GM23338 (cell line): ENCODE measurements around the gene RRAS2. TPM values are rescaled to one million over a fixed set of nuclear protein-coding genes. Genes with fewer than 3 reads are reported as not detected.

Experiments used
- ATAC-seq: fragments of 200-7000 bp; cut with Tn5 transposase; 3 replicates; pipeline ENCODE4 v1.9.1; 2020
- DNase-seq: peaks from one replicate; pipeline ENCODE4 v3.0.0-alpha.2; 2015; ENCODE audit warnings: low spot score
- H2AFZ ChIP-seq: fragments of 200-600 bp; sonication (generic); 2 replicates; pipeline ENCODE4 v1.8.0; 2016; ENCODE audit warnings: antibody characterized with exemption, mild to moderate bottlenecking, moderate library complexity
- H3F3A ChIP-seq: fragments of 200-600 bp; sonication (generic); replicated peaks from 2 replicates; pipeline ENCODE4 v1.8.0; 2017; ENCODE audit warnings: antibody characterized with exemption, mixed run types, low read depth
- H3K27ac ChIP-seq: fragments of 200-600 bp; sonication (generic); 2 replicates; pipeline ENCODE4 v1.6.1; 2016; ENCODE audit warnings: low read depth
- H3K27me3 ChIP-seq: fragments of 200-600 bp; sonication (generic); 2 replicates; pipeline ENCODE4 v1.8.0; 2016; ENCODE audit warnings: mild to moderate bottlenecking, mixed run types, moderate library complexity; ENCODE audit not compliant: insufficient read depth
- H3K36me3 ChIP-seq: fragments of 200-600 bp; sonication (generic); 2 replicates; pipeline ENCODE4 v1.8.0; 2016; ENCODE audit warnings: mild to moderate bottlenecking; ENCODE audit not compliant: insufficient read depth
- H3K4me1 ChIP-seq: fragments of 200-600 bp; sonication (generic); 2 replicates; pipeline ENCODE4 v1.8.0; 2016; ENCODE audit warnings: mild to moderate bottlenecking, moderate library complexity; ENCODE audit not compliant: insufficient read depth
- H3K4me2 ChIP-seq: fragments of 200-600 bp; sonication (generic); 2 replicates; pipeline ENCODE4 v1.7.1; 2017; ENCODE audit warnings: mixed run types
- H3K4me3 ChIP-seq: fragments of 200-600 bp; sonication (generic); 2 replicates; pipeline ENCODE4 v1.6.1; 2016; ENCODE audit warnings: mixed run types
- H3K79me2 ChIP-seq: fragments of 200-600 bp; sonication (generic); replicated peaks from 2 replicates; pipeline ENCODE4 v1.8.0; 2017; ENCODE audit warnings: mild to moderate bottlenecking; ENCODE audit not compliant: insufficient read depth
- H3K9me2 ChIP-seq: fragments of 200-600 bp; sonication (generic); 2 replicates; pipeline ENCODE4 v1.8.0; 2017; ENCODE audit not compliant: insufficient read depth
- H4K20me1 ChIP-seq: fragments of 200-600 bp; sonication (generic); replicated peaks from 2 replicates; pipeline ENCODE4 v1.8.0; 2017; ENCODE audit warnings: mild to moderate bottlenecking; ENCODE audit not compliant: insufficient read depth
- H3K27ac Mint-ChIP-seq: 2 replicates; pipeline ENCODE4 v1.8.0; 2020; ENCODE audit warnings: inconsistent platforms, mild to moderate bottlenecking, moderate library complexity, mixed read lengths
- H3K27me3 Mint-ChIP-seq: 3 replicates; pipeline ENCODE4 v1.8.0; 2022; ENCODE audit warnings: low read depth, mild to moderate bottlenecking, moderate library complexity, mixed read lengths, inconsistent platforms; ENCODE audit not compliant: insufficient read depth, poor library complexity
- H3K36me3 Mint-ChIP-seq: 3 replicates; pipeline ENCODE4 v1.8.0; 2021; ENCODE audit warnings: low read depth, mild to moderate bottlenecking, inconsistent platforms, moderate library complexity, mixed read lengths
- H3K4me1 Mint-ChIP-seq: 3 replicates; pipeline ENCODE4 v1.8.0; 2020; ENCODE audit warnings: mild to moderate bottlenecking, inconsistent platforms, mixed read lengths
- H3K4me3 Mint-ChIP-seq: 3 replicates; pipeline ENCODE4 v1.8.0; 2021; ENCODE audit warnings: moderate library complexity, mild to moderate bottlenecking, inconsistent platforms, mixed read lengths
- H3K9me3 Mint-ChIP-seq: 3 replicates; pipeline ENCODE4 v1.8.0; 2020; ENCODE audit warnings: moderate library complexity, mild to moderate bottlenecking, inconsistent platforms, mixed read lengths
- CTCF ChIP-seq, 2 experiments: fragments of 200-600 bp in 1 of 2; sonication (generic) in 1 of 2; conservative IDR thresholded peaks; 2 replicates each; pipeline versions ENCODE4 v1.5.1 to v1.6.1; 2016 to 2017; ENCODE audit warnings: antibody characterized with exemption in 2 of 2, low read depth in 2 of 2, mild to moderate bottlenecking in 2 of 2, moderate library complexity in 1 of 2
- ETS1 ChIP-seq: IDR thresholded peaks from 2 replicates; pipeline ENCODE4 v1.6.1; 2016; ENCODE audit warnings: antibody characterized with exemption
- EZH2phosphoT487 ChIP-seq: fragments of 200-600 bp; sonication (generic); IDR thresholded peaks from one replicate; pipeline ENCODE4 v1.8.1; 2018; ENCODE audit warnings: antibody characterized with exemption; ENCODE audit not compliant: unreplicated experiment
- JUNB ChIP-seq: IDR thresholded peaks from one replicate; pipeline ENCODE4 v1.6.1; 2016; ENCODE audit warnings: antibody characterized with exemption; ENCODE audit not compliant: unreplicated experiment
- POLR2AphosphoS5 ChIP-seq: IDR thresholded peaks from 2 replicates; pipeline ENCODE4 v1.6.1; 2016; ENCODE audit warnings: antibody characterized with exemption, low read depth
- STAT1 ChIP-seq: IDR thresholded peaks from one replicate; pipeline ENCODE4 v1.6.1; 2016; ENCODE audit warnings: antibody characterized with exemption; ENCODE audit not compliant: unreplicated experiment
- ZNF331 ChIP-seq: fragments of 250-450 bp; sonication (Bioruptor Pico); IDR thresholded peaks from 2 replicates; pipeline ENCODE4 v1.5.0; 2020; ENCODE audit warnings: low read depth, mild to moderate bottlenecking, moderate library complexity
- polyA plus RNA-seq: library from polyadenylated mRNA; unstranded; fragments of >200 nt; fragmentation: Nextera tagmentation; extraction: Ambion mirVana; gene quantifications from 2 replicates; pipeline ENCODE4 v1.2.1, GENCODE V29; 2016
- total RNA-seq: library from RNA; depleted of rRNA; stranded (reverse); fragments of >200 nt; shearing (Covaris generic); gene quantifications from 2 replicates; pipeline ENCODE4 v1.2.3, GENCODE V29; 2014

RRAS2 gene
- total and polyA plus RNA-seq, 2 experiments from 2014 or later, result 196 to 293 TPM

DNA sequence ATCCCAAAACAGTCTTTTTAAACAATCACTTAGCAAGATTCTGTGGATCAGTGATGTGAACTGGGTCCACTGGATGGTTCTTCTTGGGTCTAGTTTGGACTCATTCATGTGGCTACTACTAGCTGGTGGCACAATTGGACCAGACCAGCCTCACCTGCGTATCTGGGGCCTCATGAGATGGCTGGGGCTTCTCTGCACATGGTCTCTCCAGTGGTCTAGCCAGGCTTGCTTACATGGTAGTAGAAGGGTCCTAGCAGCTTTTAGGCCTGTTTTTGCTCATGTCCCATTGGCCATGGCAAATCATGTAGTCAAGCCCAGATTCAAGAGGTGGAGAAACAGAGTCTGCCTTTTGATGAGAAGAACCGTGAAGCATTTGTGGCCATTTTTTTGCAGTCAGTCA is 94.0 kb downstream of the RRAS2 start:
- Mint-ChIP-seq H3K4me1 (peaks cover 4% of the 10 kb centered on the region; the same call in 1 of the 3 replicates), H3K27ac (no peak overlapping the region), H3K36me3 (peaks cover 66% of the 10 kb centered on the region), H3K27me3 (peaks cover 25% of the 10 kb centered on the region), H3K4me3 (no peak overlapping the region), H3K9me3 (peaks cover 46% of the 10 kb centered on the region)
- no peaks in the 10 kb centered on the region; the same call in 1 of the 2 replicates for H3K36me3 ChIP-seq
- H3K4me3 ChIP-seq, result no peak overlapping the region
- no peaks in the 10 kb centered on the region; the same call in 1 of the 2 replicates for H4K20me1 ChIP-seq
- H3K9me2 ChIP-seq, result peaks cover 18% of the 10 kb centered on the region
- TF ChIP-seq CTCF (conservative IDR thresholded peaks at IDR 0.05; ENCODE audit: low read depth in 2 of 2) (no peak), STAT1 (no peak), ETS1 (no peak), JUNB (no peak), ZNF331 (no peak), EZH2phosphoT487 (no peak)
- no peak overlapping the region for H2AFZ ChIP-seq
- H3K27me3 ChIP-seq, result no peaks in the 10 kb centered on the region
- H3K27ac ChIP-seq, result no peak overlapping the region
- no peak overlapping the region for H3K4me2 ChIP-seq
- ATAC-seq, result no peak
- no peaks in the 10 kb centered on the region for H3K79me2 ChIP-seq
- DNase-seq, result no peak
- peaks cover 14% of the 10 kb centered on the region for H3F3A ChIP-seq
- no peaks in the 10 kb centered on the region for H3K4me1 ChIP-seq

DNA sequence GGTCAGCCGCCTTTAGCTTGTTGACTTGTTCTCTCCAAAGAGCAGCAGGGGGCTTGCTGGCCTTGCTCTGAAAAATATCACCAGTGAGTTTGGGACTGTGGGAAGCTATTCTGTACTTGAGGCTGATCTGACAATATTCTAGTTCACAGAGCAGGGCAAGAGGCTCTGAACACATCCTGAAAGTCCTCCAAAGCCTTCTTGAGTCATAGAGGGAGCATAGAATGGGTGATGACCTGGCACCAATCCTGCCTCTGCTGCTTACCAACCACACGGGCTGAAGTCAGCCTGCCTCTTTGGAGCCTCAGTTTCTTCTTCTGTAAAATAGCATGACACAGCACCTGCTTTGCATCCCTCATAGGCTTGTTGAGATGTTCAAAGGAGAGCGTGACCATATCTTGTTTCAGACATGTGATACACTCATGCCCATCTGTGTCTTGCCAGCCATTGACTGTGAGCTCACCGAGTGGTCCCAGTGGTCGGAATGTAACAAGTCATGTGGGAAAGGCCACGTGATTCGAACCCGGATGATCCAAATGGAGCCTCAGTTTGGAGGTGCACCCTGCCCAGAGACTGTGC is 96.6 kb downstream of the RRAS2 start:
- H3K4me1 Mint-ChIP-seq, result no peaks in the 10 kb centered on the region
- H3K9me3 Mint-ChIP-seq, result peaks cover 42% of the 10 kb centered on the region
- peaks cover 49% of the 10 kb centered on the region for H3K36me3 Mint-ChIP-seq

More for the DNA sequence above, 96.6 kb downstream of the RRAS2 start:
- Mint-ChIP-seq H3K4me3 (no peak overlapping the region), H3K27ac (no peak overlapping the region), H3K27me3 (peaks cover 27% of the 10 kb centered on the region)
- no peak overlapping the region for H3K4me3 ChIP-seq
- H2AFZ ChIP-seq, result no peak overlapping the region
- no peak overlapping the region for H3K4me2 ChIP-seq
- peaks cover 18% of the 10 kb centered on the region for H3K9me2 ChIP-seq
- DNase-seq (no peak), ATAC-seq (no peak)
- no peak overlapping the region for H3K27ac ChIP-seq
- no peak for TF ChIP-seq CTCF (conservative IDR thresholded peaks at IDR 0.05; ENCODE audit: low read depth in 2 of 2)
- TF ChIP-seq POLR2AphosphoS5, result peak; percentile 56
- no peaks in the 10 kb centered on the region for H3K4me1 ChIP-seq
- peaks cover 14% of the 10 kb centered on the region for H3F3A ChIP-seq
- no peaks in the 10 kb centered on the region for H3K79me2 ChIP-seq
- peaks cover 5% of the 10 kb centered on the region; the same call in 1 of the 2 replicates for H4K20me1 ChIP-seq
- no peaks in the 10 kb centered on the region for H3K27me3 ChIP-seq
- no peaks in the 10 kb centered on the region; the same call in 1 of the 2 replicates for H3K36me3 ChIP-seq
